HEK293 (cell line): ENCODE measurements around the gene P2RX6.
"Not testable (repeated sequence)": the region's sequence is repeated elsewhere in the genome, so short reads cannot be mapped to it uniquely, and the experiment has no call there.

Source experiments
- CTCF ChIA-PET: fragments of 350-600 bp; formaldehyde crosslinking; extraction: SDS; loops from one replicate; lab custom pipeline; 2021; ENCODE audit warnings: antibody characterized with exemption; lab: Yijun Ruan, JAX
- POLR2A ChIA-PET: fragments of 300-600 bp; formaldehyde crosslinking; extraction: SDS; loops from one replicate; lab custom pipeline; 2020; ENCODE audit warnings: antibody characterized with exemption, inconsistent platforms; lab: Yijun Ruan, JAX
- H3K27ac ChIP-seq: fragments of 200-500 bp; sonication (Bioruptor generic); 2 replicates; pipeline ENCODE4 v1.5.1; 2014; ENCODE audit warnings: low read depth, low read length, control low read depth, inconsistent platforms; ENCODE audit errors: extremely low read depth
- H3K36me3 ChIP-seq, 2 experiments: fragments of 200-500 bp in 1 of 2; sonication (Bioruptor generic) in 1 of 2; 1 replicate in 1 of 2; 2 replicates in 1 of 2; pipeline ENCODE4 v1.5.1; 2014 to 2017; ENCODE audit warnings: inconsistent platforms in 2 of 2, low read length in 2 of 2; ENCODE audit not compliant: control insufficient read depth in 2 of 2, insufficient read depth in 1 of 2
- H3K4me1 ChIP-seq: fragments of 200-500 bp; sonication (Bioruptor generic); 2 replicates; pipeline ENCODE4 v1.5.1; 2014; ENCODE audit warnings: mild to moderate bottlenecking, low read length, inconsistent platforms; ENCODE audit not compliant: control insufficient read depth, insufficient read depth
- H3K4me3 ChIP-seq: 2 replicates; pipeline ENCODE4 v1.5.1; 2011; ENCODE audit warnings: low read depth, mild to moderate bottlenecking, control low read depth, low read length, moderate library complexity
- H3K9me3 ChIP-seq: fragments of 200-500 bp; sonication (Bioruptor generic); 2 replicates; pipeline ENCODE4 v1.5.1; 2014; ENCODE audit warnings: low read depth, low read length, inconsistent platforms; ENCODE audit not compliant: control insufficient read depth, insufficient read depth
- KLF9 ChIP-seq: fragments of 450-650 bp; formaldehyde crosslinking; IDR thresholded peaks from 2 replicates; pipeline ENCODE4 v1.5.1; 2016; ENCODE audit warnings: missing biosample characterization, missing genetic modification characterization, low read depth
- MYNN ChIP-seq: fragments of 450-650 bp; formaldehyde crosslinking; IDR thresholded peaks from 2 replicates; pipeline ENCODE4 v1.5.1; 2016; ENCODE audit warnings: missing biosample characterization, missing genetic modification characterization, borderline replicate concordance
- SP7 ChIP-seq: fragments of 450-650 bp; formaldehyde crosslinking; IDR thresholded peaks from 2 replicates; pipeline ENCODE4 v1.5.1; 2016; ENCODE audit warnings: missing biosample characterization, missing genetic modification characterization
- TCF7L2 ChIP-seq: IDR thresholded peaks from 2 replicates; pipeline ENCODE4 v1.6.1; 2011; ENCODE audit warnings: low read depth, mild to moderate bottlenecking, inconsistent platforms, low read length, moderate library complexity, borderline replicate concordance
- ZIC2 ChIP-seq: fragments of 450-650 bp; formaldehyde crosslinking; IDR thresholded peaks from 2 replicates; pipeline ENCODE4 v1.5.1; 2016; ENCODE audit warnings: missing biosample characterization, missing genetic modification characterization
- ZNF10 ChIP-seq: fragments of 450-650 bp; formaldehyde crosslinking; IDR thresholded peaks from 2 replicates; pipeline ENCODE4 v1.5.1; 2017; ENCODE audit warnings: missing biosample characterization, missing genetic modification characterization
- ZNF148 ChIP-seq: fragments of 450-650 bp; formaldehyde crosslinking; IDR thresholded peaks from 2 replicates; pipeline ENCODE4 v1.5.0; 2017; ENCODE audit warnings: missing biosample characterization, missing genetic modification characterization, borderline replicate concordance
- ZNF2 ChIP-seq: fragments of 450-650 bp; formaldehyde crosslinking; IDR thresholded peaks from 2 replicates; pipeline ENCODE4 v1.5.1; 2016; ENCODE audit warnings: missing biosample characterization, missing genetic modification characterization
- ZNF335 ChIP-seq: fragments of 450-650 bp; formaldehyde crosslinking; conservative IDR thresholded peaks from 2 replicates; pipeline ENCODE4 v1.5.1; 2016; ENCODE audit warnings: missing biosample characterization, missing genetic modification characterization
- ZNF391 ChIP-seq: fragments of 450-650 bp; formaldehyde crosslinking; IDR thresholded peaks from 2 replicates; pipeline ENCODE4 v1.5.1; 2016; ENCODE audit warnings: low read depth, missing biosample characterization, missing genetic modification characterization, borderline replicate concordance
- ZNF426 ChIP-seq: fragments of 450-650 bp; formaldehyde crosslinking; IDR thresholded peaks from 2 replicates; pipeline ENCODE4 v1.5.1; 2017; ENCODE audit warnings: missing biosample characterization, missing genetic modification characterization, mild to moderate bottlenecking, inconsistent platforms, moderate library complexity
- ZNF560 ChIP-seq: fragments of 450-650 bp; formaldehyde crosslinking; IDR thresholded peaks from 2 replicates; pipeline ENCODE4 v1.5.1; 2017; ENCODE audit warnings: missing biosample characterization, missing genetic modification characterization, borderline replicate concordance
- ZNF585B ChIP-seq: fragments of 450-650 bp; formaldehyde crosslinking; IDR thresholded peaks from 2 replicates; pipeline ENCODE4 v1.5.1; 2016; ENCODE audit warnings: missing biosample characterization, missing genetic modification characterization
- ZNF624 ChIP-seq: fragments of 450-650 bp; formaldehyde crosslinking; IDR thresholded peaks from 2 replicates; pipeline ENCODE4 v1.5.1; 2017; ENCODE audit warnings: missing biosample characterization, missing genetic modification characterization
- ZNF670 ChIP-seq: fragments of 450-650 bp; formaldehyde crosslinking; IDR thresholded peaks from 2 replicates; pipeline ENCODE4 v1.5.1; 2016; ENCODE audit warnings: missing biosample characterization, missing genetic modification characterization, low read depth
- ZNF837 ChIP-seq: fragments of 450-650 bp; formaldehyde crosslinking; IDR thresholded peaks from 2 replicates; pipeline ENCODE4 v1.5.1; 2016; ENCODE audit warnings: missing biosample characterization, missing genetic modification characterization
- ZSCAN16 ChIP-seq: fragments of 450-650 bp; formaldehyde crosslinking; IDR thresholded peaks from 2 replicates; pipeline ENCODE4 v1.5.1; 2016; ENCODE audit warnings: missing biosample characterization, missing genetic modification characterization
- TF ChIP-seq, protein P1 (sequence below): fragments of 450-650 bp; formaldehyde crosslinking; IDR thresholded peaks from 2 replicates; pipeline ENCODE4 v1.5.1; 2016; ENCODE audit warnings: missing biosample characterization, missing genetic modification characterization

The P2RX6 gene

GRCh38 chr22:21047730-21048129, 32.8 kb downstream of the P2RX6 start:
- H3K4me3 ChIP-seq: no peak overlapping the region
- no peaks in the 10 kb centered on the region; the same call in 1 of the 2 replicates for H3K4me1 ChIP-seq
- H3K36me3 ChIP-seq: no peaks in the 10 kb centered on the region
- H3K27ac ChIP-seq: no peak overlapping the region
- ChIA-PET CTCF (interaction anchor here (0.9 kb wide), 1 partner anchor 9 kb away, joined by 4 read pairs; no protein-coding TSS in a partner anchor), POLR2A (no interaction called here)
- no peak for TF ChIP-seq KLF9 (tag by site-specific recombination)
- TF ChIP-seq, protein P1, sequence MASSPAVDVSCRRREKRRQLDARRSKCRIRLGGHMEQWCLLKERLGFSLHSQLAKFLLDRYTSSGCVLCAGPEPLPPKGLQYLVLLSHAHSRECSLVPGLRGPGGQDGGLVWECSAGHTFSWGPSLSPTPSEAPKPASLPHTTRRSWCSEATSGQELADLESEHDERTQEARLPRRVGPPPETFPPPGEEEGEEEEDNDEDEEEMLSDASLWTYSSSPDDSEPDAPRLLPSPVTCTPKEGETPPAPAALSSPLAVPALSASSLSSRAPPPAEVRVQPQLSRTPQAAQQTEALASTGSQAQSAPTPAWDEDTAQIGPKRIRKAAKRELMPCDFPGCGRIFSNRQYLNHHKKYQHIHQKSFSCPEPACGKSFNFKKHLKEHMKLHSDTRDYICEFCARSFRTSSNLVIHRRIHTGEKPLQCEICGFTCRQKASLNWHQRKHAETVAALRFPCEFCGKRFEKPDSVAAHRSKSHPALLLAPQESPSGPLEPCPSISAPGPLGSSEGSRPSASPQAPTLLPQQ (tag by site-specific recombination): no peak
- TF ChIP-seq ZNF624 (tag by site-specific recombination): no peak
- no peak for TF ChIP-seq ZIC2 (tag by site-specific recombination)
- TF ChIP-seq ZNF148 (tag by site-specific recombination): no peak
- TF ChIP-seq ZNF837 (tag by site-specific recombination): no peak
- TF ChIP-seq TCF7L2: no peak
- TF ChIP-seq ZNF335 (tag by site-specific recombination): no peak
- TF ChIP-seq MYNN (tag by site-specific recombination): no peak
- TF ChIP-seq ZNF560 (tag by site-specific recombination): no peak
- no peak for TF ChIP-seq SP7
- no peak for TF ChIP-seq ZNF670
- no peak for TF ChIP-seq ZNF391
- TF ChIP-seq ZNF426 (tag by site-specific recombination): no peak
- no peak for TF ChIP-seq ZSCAN16 (tag by site-specific recombination)
- TF ChIP-seq ZNF10 (tag by site-specific recombination): no peak
- TF ChIP-seq ZNF585B (tag by site-specific recombination): no peak
- no peak for TF ChIP-seq ZNF2 (tag by site-specific recombination)
- no peaks in the 10 kb centered on the region for H3K9me3 ChIP-seq

DNA sequence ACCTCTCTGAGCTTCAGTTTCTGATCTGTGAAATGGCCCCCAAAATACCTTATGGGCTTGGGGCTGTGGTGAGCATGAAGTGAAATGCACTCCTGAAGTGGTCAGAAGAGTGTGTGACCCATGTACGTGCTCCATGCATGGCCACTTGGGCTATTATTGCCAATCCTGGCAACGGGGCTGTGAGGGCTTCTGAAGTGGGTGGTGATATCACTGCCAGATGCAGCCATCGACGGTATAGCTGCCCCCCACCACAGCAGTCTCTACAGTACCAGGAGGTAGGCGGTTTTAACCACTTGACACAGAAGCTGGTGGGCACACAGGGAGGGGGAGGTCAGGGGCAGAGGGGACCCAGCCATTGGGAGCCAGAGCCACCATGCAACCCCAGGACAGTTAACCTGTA, 33.5 kb downstream of the P2RX6 start:
- POLR2A ChIA-PET, H3K4me3 ChIP-seq, H3K36me3 ChIP-seq, H3K4me1 ChIP-seq, H3K9me3 ChIP-seq, H3K27ac ChIP-seq: not testable (repeated sequence)
- CTCF ChIA-PET: interaction anchor here (0.9 kb wide), 1 partner anchor 8 kb away, joined by 4 read pairs; no protein-coding TSS in a partner anchor

- CTCF ChIA-PET: interaction anchor here (1.1 kb wide), 1 partner anchor 53 kb away, joined by 4 read pairs; no protein-coding TSS in a partner anchor
- H3K36me3 ChIP-seq, H3K27ac ChIP-seq, H3K4me3 ChIP-seq, H3K9me3 ChIP-seq, H3K4me1 ChIP-seq, POLR2A ChIA-PET: not testable (repeated sequence)
Measured at GRCh38 chr22:21048965-21049364, 34.0 kb downstream of the P2RX6 start.
